HG02938 (cell line): ENCODE data around the gene REEP6.

Experiments used
- ATAC-seq: cut with Tn5 transposase; IDR thresholded peaks from one replicate; pipeline ENCODE4 v1.9.1; 2021; ENCODE audit warnings: mild to moderate bottlenecking, moderate library complexity; ENCODE audit not compliant: unreplicated experiment

Gene REEP6

DNA sequence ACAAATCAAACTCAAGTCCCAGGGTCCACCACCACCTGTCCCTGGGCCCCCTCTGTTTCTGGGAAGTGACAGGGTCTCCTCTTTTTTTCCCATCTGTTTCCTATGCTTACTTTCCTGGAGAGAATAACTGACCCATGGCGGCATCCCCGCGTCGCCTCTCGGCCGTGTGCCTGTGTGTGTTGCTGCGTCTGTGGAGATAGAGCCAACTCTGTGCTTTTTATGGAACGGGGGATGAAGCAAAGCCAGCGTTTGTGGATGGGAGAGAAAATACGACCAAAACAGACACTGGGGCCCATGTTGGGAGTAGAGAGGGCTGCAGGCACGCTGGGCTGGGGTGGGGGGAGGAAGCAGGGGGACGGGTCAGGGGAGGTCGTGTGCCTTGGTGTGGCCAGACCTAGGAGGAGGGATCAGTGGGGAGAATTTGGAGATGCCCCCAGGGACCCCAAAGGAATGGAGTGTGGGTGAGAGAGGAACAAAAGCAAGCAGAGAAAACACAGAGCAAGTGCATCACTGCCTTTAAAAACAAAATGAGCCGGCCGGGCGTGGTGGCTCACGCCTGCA lies 49.5 kb downstream of the REEP6 start:
- no peak for ATAC-seq
